GM23248 (cell line): ENCODE results near the gene EIPR1.

Experiments
- EZH2 ChIP-seq: fragments of 200-600 bp; sonication (generic); IDR thresholded peaks from 2 replicates; pipeline ENCODE4 v1.6.1; 2018; ENCODE audit warnings: antibody characterized with exemption, mild to moderate bottlenecking; ENCODE audit not compliant: insufficient read depth, poor library complexity, severe bottlenecking
- EZH2phosphoT487 ChIP-seq: fragments of 200-600 bp; sonication (generic); IDR thresholded peaks from 2 replicates; pipeline ENCODE4 v1.6.1; 2018; ENCODE audit warnings: antibody characterized with exemption, moderate library complexity, mild to moderate bottlenecking, low read depth; ENCODE audit not compliant: insufficient read depth

DNA sequence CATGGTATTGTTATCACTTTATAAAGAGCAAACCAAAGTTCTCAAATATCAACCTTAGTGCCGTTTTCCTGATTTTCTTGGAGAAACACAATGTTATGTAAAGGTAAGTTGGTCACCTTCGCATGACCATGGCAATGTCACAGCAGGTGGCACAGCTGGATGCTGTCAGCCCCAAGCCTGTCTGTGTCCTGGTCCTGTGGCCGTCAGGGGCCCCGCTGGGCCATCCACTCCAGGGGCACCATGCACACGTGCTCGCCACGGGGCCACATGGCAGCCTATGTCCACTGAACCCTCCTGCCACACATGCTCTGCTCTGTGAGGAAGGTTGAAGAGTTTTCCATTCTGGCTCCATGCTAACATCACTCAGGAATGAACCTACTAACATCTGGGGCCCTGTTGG is 85.9 kb downstream of the EIPR1 start:
- no peak for TF ChIP-seq EZH2
- TF ChIP-seq EZH2phosphoT487, result no peak
